H1 (cell line): ENCODE measurements around the gene FAM120A. TPM values are rescaled to one million over a fixed set of nuclear protein-coding genes. Genes with fewer than 3 reads are reported as not detected.

Experiments used
- CTCF ChIA-PET: fragments of 300-600 bp; sonication (Branson Sonifier 250); formaldehyde crosslinking; loops from one replicate; lab custom pipeline; 2021; ENCODE audit not compliant: partially characterized antibody; lab: Charles Lee
- POLR2A ChIA-PET: fragments of 300-600 bp; sonication (Branson Sonifier 250); formaldehyde crosslinking; loops from one replicate; lab custom pipeline; 2021; ENCODE audit warnings: inconsistent platforms; ENCODE audit not compliant: partially characterized antibody; lab: Charles Lee
- DNase-seq, 2 experiments: peaks; one replicate each; pipeline versions ENCODE4 v3.0.0 to v3.0.0-alpha.2; 2010 to 2022; ENCODE audit warnings: low spot score in 2 of 2, low read depth in 1 of 2, mixed read lengths in 1 of 2
- FAIRE-seq: peaks from 2 replicates; lab custom pipeline; 2011; peaks lifted over from hg19 to GRCh38; lab: Jason Lieb, UNC
- H2AFZ ChIP-seq: 2 replicates; pipeline ENCODE4 v1.8.1; 2012; ENCODE audit warnings: low read length, inconsistent platforms
- H2AK5ac ChIP-seq: 2 replicates; pipeline ENCODE4 v1.6.1; 2013; ENCODE audit warnings: low read depth, low read length
- H2BK120ac ChIP-seq: replicated peaks from 2 replicates; pipeline ENCODE3; 2013; ENCODE audit warnings: low read depth, low read length, inconsistent platforms
- H2BK12ac ChIP-seq: 2 replicates; pipeline ENCODE4 v1.6.1; 2013; ENCODE audit warnings: low read depth, low read length
- H2BK15ac ChIP-seq: 2 replicates; pipeline ENCODE4 v1.6.1; 2013; ENCODE audit warnings: low read length
- H2BK20ac ChIP-seq: 2 replicates; pipeline ENCODE4 v1.6.1; 2013; ENCODE audit warnings: low read length
- H2BK5ac ChIP-seq: 2 replicates; pipeline ENCODE4 v1.6.1; 2013; ENCODE audit warnings: low read depth, low read length
- H3K14ac ChIP-seq: 2 replicates; pipeline ENCODE4 v1.6.1; 2013; ENCODE audit warnings: inconsistent platforms; ENCODE audit not compliant: insufficient read length
- H3K18ac ChIP-seq: 2 replicates; pipeline ENCODE4 v1.6.1; 2013; ENCODE audit warnings: low read length; ENCODE audit errors: extremely low read depth
- H3K23ac ChIP-seq: 2 replicates; pipeline ENCODE4 v1.6.1; 2013; ENCODE audit warnings: inconsistent platforms; ENCODE audit not compliant: insufficient read length
- H3K23me2 ChIP-seq: 2 replicates; pipeline ENCODE4 v1.6.1; 2013; ENCODE audit warnings: low read depth, low read length
- H3K27ac ChIP-seq: 2 replicates; pipeline ENCODE4 v1.6.1; 2011; ENCODE audit warnings: low read depth, low read length, inconsistent platforms
- H3K27me3 ChIP-seq, 4 experiments: replicated peaks in 1 of 4; 1 replicate in 1 of 4; 2 replicates in 3 of 4; pipeline versions ENCODE4 v1.6.1 to v1.8.1; 2011 to 2013; ENCODE audit warnings: low read length in 3 of 4, mild to moderate bottlenecking in 3 of 4, inconsistent platforms in 2 of 4, mixed read lengths in 2 of 4, moderate library complexity in 1 of 4; ENCODE audit not compliant: control insufficient read depth in 3 of 4, insufficient read depth in 3 of 4; ENCODE audit errors: extremely low read depth in 1 of 4
- H3K36me3 ChIP-seq, 4 experiments: 2 replicates each; pipeline versions ENCODE4 v1.6.1 to v1.8.1; 2011 to 2013; ENCODE audit warnings: mild to moderate bottlenecking in 4 of 4, low read length in 3 of 4, moderate library complexity in 2 of 4, control low read depth in 1 of 4, inconsistent platforms in 1 of 4; ENCODE audit not compliant: insufficient read depth in 4 of 4, control insufficient read depth in 2 of 4
- H3K4ac ChIP-seq: replicated peaks from 2 replicates; pipeline ENCODE3; 2013; ENCODE audit warnings: low read length, low read depth, mixed read lengths, inconsistent platforms; ENCODE audit not compliant: insufficient read length
- H3K4me1 ChIP-seq, 4 experiments: replicated peaks in 1 of 4; 1 replicate in 1 of 4; 2 replicates in 3 of 4; pipeline versions ENCODE4 v1.6.1 to v1.8.1; 2011 to 2013; ENCODE audit warnings: low read length in 3 of 4, inconsistent platforms in 2 of 4, mixed read lengths in 1 of 4; ENCODE audit not compliant: insufficient read depth in 4 of 4, control insufficient read depth in 3 of 4
- H3K4me2 ChIP-seq, 2 experiments: 2 replicates each; pipeline versions ENCODE4 v1.6.1 to v1.8.1; 2011 to 2013; ENCODE audit warnings: low read depth in 2 of 2, low read length in 2 of 2, control low read depth in 1 of 2, inconsistent platforms in 1 of 2, mild to moderate bottlenecking in 1 of 2; ENCODE audit not compliant: insufficient read depth in 1 of 2
- H3K4me3 ChIP-seq, 4 experiments: fragments of 200-600, 300-600 bp in 1 of 4; sonication (generic), shearing (Covaris generic), sonication (Bioruptor Twin) in 1 of 4; 2 replicates each; pipeline versions ENCODE4 v1.5.1 to v1.8.1; 2011 to 2016; ENCODE audit warnings: low read length in 4 of 4, low read depth in 3 of 4, control low read depth in 2 of 4, inconsistent platforms in 2 of 4, mild to moderate bottlenecking in 2 of 4, mixed read lengths in 1 of 4, moderate library complexity in 1 of 4; ENCODE audit not compliant: insufficient read depth in 2 of 4; ENCODE audit errors: extremely low read depth in 1 of 4
- H3K56ac ChIP-seq: replicated peaks from 2 replicates; pipeline ENCODE3; 2013; ENCODE audit warnings: low read depth, mild to moderate bottlenecking, mixed read lengths, low read length, inconsistent platforms; ENCODE audit not compliant: insufficient read length
- H3K79me1 ChIP-seq: 2 replicates; pipeline ENCODE4 v1.6.1; 2013; ENCODE audit warnings: low read depth, low read length, control low read depth
- H3K79me2 ChIP-seq, 2 experiments: 2 replicates each; pipeline versions ENCODE4 v1.6.1 to v1.8.1; 2012 to 2013; ENCODE audit warnings: low read length in 2 of 2, mild to moderate bottlenecking in 2 of 2, inconsistent platforms in 1 of 2; ENCODE audit not compliant: insufficient read depth in 2 of 2, control insufficient read depth in 1 of 2
- H3K9ac ChIP-seq, 4 experiments: replicated peaks in 1 of 4; 1 replicate in 1 of 4; 2 replicates in 3 of 4; pipeline versions ENCODE4 v1.6.1 to v1.8.1; 2011 to 2013; ENCODE audit warnings: low read depth in 3 of 4, low read length in 3 of 4, control low read depth in 2 of 4, mild to moderate bottlenecking in 2 of 4, moderate library complexity in 2 of 4, inconsistent platforms in 1 of 4; ENCODE audit errors: extremely low read depth in 1 of 4
- H3K9me3 ChIP-seq, 2 experiments: 2 replicates each; pipeline versions ENCODE4 v1.6.1 to v1.8.1; 2012 to 2013; ENCODE audit warnings: mild to moderate bottlenecking in 2 of 2, moderate library complexity in 2 of 2, control low read depth in 1 of 2, inconsistent platforms in 1 of 2, low read depth in 1 of 2, low read length in 1 of 2, mixed read lengths in 1 of 2; ENCODE audit not compliant: insufficient read depth in 2 of 2
- H4K20me1 ChIP-seq, 2 experiments: replicated peaks in 1 of 2; 2 replicates each; pipeline versions ENCODE3 to v1.8.1; 2011 to 2013; ENCODE audit warnings: inconsistent platforms in 2 of 2, low read length in 2 of 2, mild to moderate bottlenecking in 1 of 2; ENCODE audit not compliant: insufficient read depth in 2 of 2, control insufficient read depth in 1 of 2
- H4K5ac ChIP-seq: 2 replicates; pipeline ENCODE4 v1.6.1; 2013; ENCODE audit warnings: low read length, low read depth, mixed read lengths, inconsistent platforms; ENCODE audit not compliant: insufficient read length
- H4K8ac ChIP-seq: 2 replicates; pipeline ENCODE4 v1.8.0; 2013; ENCODE audit warnings: mild to moderate bottlenecking, moderate library complexity, low read length, inconsistent platforms; ENCODE audit not compliant: insufficient read depth; ENCODE audit errors: extremely low read depth
- H4K91ac ChIP-seq: replicated peaks from 2 replicates; pipeline ENCODE3; 2013; ENCODE audit warnings: low read length, mixed read lengths, inconsistent platforms; ENCODE audit not compliant: insufficient read length
- BCL11A ChIP-seq, 2 experiments: IDR thresholded peaks; one replicate each; pipeline ENCODE4 v1.6.1; 2011; ENCODE audit warnings: low read depth in 2 of 2, low read length in 2 of 2, mild to moderate bottlenecking in 2 of 2
- CHD1 ChIP-seq: IDR thresholded peaks from 2 replicates; pipeline ENCODE4 v1.6.1; 2012; ENCODE audit warnings: low read depth, low read length, improper control_type of control experiment
- CTBP2 ChIP-seq: IDR thresholded peaks from 2 replicates; pipeline ENCODE4 v1.7.0; 2011; ENCODE audit warnings: borderline replicate concordance, mild to moderate bottlenecking, moderate library complexity, mixed read lengths, low read length; ENCODE audit not compliant: insufficient read depth, insufficient read length
- GTF2F1 ChIP-seq: IDR thresholded peaks from 2 replicates; pipeline ENCODE4 v1.6.1; 2012; ENCODE audit warnings: low read depth, low read length, improper control_type of control experiment, borderline replicate concordance
- HDAC6 ChIP-seq: IDR thresholded peaks from one replicate; pipeline ENCODE4 v1.7.1; 2012; ENCODE audit warnings: low read depth, mild to moderate bottlenecking, inconsistent platforms, low read length, moderate library complexity
- JUN ChIP-seq: IDR thresholded peaks from 2 replicates; pipeline ENCODE4 v1.6.1; 2011; ENCODE audit warnings: low read depth, mild to moderate bottlenecking, improper control_type of control experiment, low read length
- NRF1 ChIP-seq: IDR thresholded peaks from 2 replicates; pipeline ENCODE4 v1.6.1; 2011; ENCODE audit warnings: mild to moderate bottlenecking, low read depth, low read length, improper control_type of control experiment
- SUZ12 ChIP-seq: fragments of 200-600 bp; sonication (generic); IDR thresholded peaks from 2 replicates; pipeline ENCODE4 v1.6.1; 2012; ENCODE audit warnings: mild to moderate bottlenecking, inconsistent platforms, low read length, moderate library complexity, mixed read lengths
- WGBS, 2 experiments: shearing (Covaris generic) in 1 of 2; methylation state at CpG; one replicate each; pipeline versions ENCODE4 v1.1.6 to v1.1.7; 2013 to 2015; ENCODE audit warnings: low lambda C conversion rate in 2 of 2, mixed read lengths in 2 of 2, inconsistent platforms in 1 of 2, low coverage in 1 of 2, missing lambda C conversion rate in 1 of 2; ENCODE audit not compliant: insufficient replicate concordance in 2 of 2, insufficient coverage in 1 of 2, insufficient read length in 1 of 2; ENCODE audit errors: extremely low coverage in 1 of 2, missing lambda C conversion rate in 1 of 2; 5-methylcytosine and 5-hydroxymethylcytosine counted together
- polyA plus RNA-seq, 7 experiments: library from polyadenylated mRNA; depleted of rRNA in 3 of 7; stranded (reverse) in 5 of 7; unstranded in 2 of 7; fragments of >200 nt in 5 of 7; fragments of 200-250 nt in 2 of 7; gene quantifications; 1 replicate in 5 of 7; 2 replicates in 1 of 7; 4 replicates in 1 of 7; pipeline versions ENCODE4 v1.2.1 to v1.2.3, GENCODE V29; 2011 to 2013; ENCODE audit warnings: missing spikeins in 2 of 7, mixed read lengths in 2 of 7
- total RNA-seq: library from RNA; stranded (reverse); fragmentation: NEBNext Ultra II Directional; extraction: Animal tissue kit (Norgen Biotek cat#: 25700); gene quantifications from 2 replicates; pipeline ENCODE4 v1.2.1, GENCODE V29; 2021
- TF ChIP-seq, protein P1 (sequence below), 3 experiments: IDR thresholded peaks; 1 replicate in 2 of 3; 2 replicates in 1 of 3; pipeline versions ENCODE4 v1.5.1 to v1.6.1; 2011; ENCODE audit warnings: low read length in 3 of 3, mild to moderate bottlenecking in 3 of 3, inconsistent platforms in 2 of 3, low read depth in 1 of 3, moderate library complexity in 1 of 3; ENCODE audit not compliant: insufficient read depth in 1 of 3; ENCODE audit errors: control extremely low read depth in 1 of 3
- TF ChIP-seq, protein P2 (sequence below): IDR thresholded peaks from 2 replicates; pipeline ENCODE4 v1.6.1; 2012; ENCODE audit warnings: low read length, inconsistent platforms

Gene FAM120A
- total and polyA plus RNA-seq, 2 of the 8 experiments (the other 6 are each of a cell fraction or from before 2014, with no cell fraction given) = 24.9 to 54.7 TPM

DNA sequence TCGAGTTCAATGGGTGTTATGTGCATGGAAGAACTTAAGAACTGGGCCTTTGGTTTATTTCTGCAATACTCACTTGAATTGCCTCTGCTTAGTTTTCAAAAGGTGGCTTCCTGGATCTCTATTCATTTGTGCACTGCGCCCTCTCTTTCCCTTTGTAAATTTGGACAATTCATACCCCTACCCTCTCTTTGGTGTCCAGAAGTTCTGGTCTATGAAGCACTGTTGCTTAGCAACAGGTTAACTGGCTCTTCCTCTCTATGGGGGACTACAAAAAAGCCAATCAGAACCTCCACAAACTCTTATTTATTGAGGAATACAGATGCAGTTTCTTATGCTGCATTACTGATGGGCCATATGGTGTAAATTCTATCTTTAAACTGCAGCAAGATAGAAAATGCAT lies 13.5 kb upstream of the FAM120A start:
- Histone ChIP-seq H3K27ac (no peak overlapping the region), H3K9me3 (no peaks in the 10 kb centered on the region), H2BK12ac (no peak overlapping the region), H4K91ac (no peak overlapping the region), H2BK20ac (no peak overlapping the region), H2BK120ac (no peak overlapping the region), H3K9ac (no peak overlapping the region), H4K5ac (no peak overlapping the region), H3K79me1 (no peaks in the 10 kb centered on the region), H4K20me1 (no peaks in the 10 kb centered on the region), H3K18ac (no peak overlapping the region), H2BK15ac (no peak overlapping the region), H3K27me3 (no peaks in the 10 kb centered on the region), H3K36me3 (no peaks in the 10 kb centered on the region), H3K79me2 (no peaks in the 10 kb centered on the region), H3K4me1 (no peaks in the 10 kb centered on the region; a peak in 1 of 7 replicates), H3K14ac (no peak overlapping the region), H3K4me3 (no peak overlapping the region), H3K23ac (no peak overlapping the region), H2BK5ac (no peak overlapping the region), H3K4ac (no peak overlapping the region), H3K4me2 (no peak overlapping the region), H2AK5ac (no peak overlapping the region), H3K56ac (no peak overlapping the region), H2AFZ (no peak overlapping the region), H3K23me2 (no peaks in the 10 kb centered on the region), H4K8ac (no peak overlapping the region)
- 82% methylated on average over 2 of the region's 2 CpGs; no CpG with 5 or more reads in 1 of the 2 experiments for WGBS, 2 experiments
- CTCF ChIA-PET = no interaction called here
- POLR2A ChIA-PET = no interaction called here
- FAIRE-seq = no peak
- no peak for DNase-seq
- no peak for TF ChIP-seq NRF1
- no peak for TF ChIP-seq CTBP2
- TF ChIP-seq, protein P1, sequence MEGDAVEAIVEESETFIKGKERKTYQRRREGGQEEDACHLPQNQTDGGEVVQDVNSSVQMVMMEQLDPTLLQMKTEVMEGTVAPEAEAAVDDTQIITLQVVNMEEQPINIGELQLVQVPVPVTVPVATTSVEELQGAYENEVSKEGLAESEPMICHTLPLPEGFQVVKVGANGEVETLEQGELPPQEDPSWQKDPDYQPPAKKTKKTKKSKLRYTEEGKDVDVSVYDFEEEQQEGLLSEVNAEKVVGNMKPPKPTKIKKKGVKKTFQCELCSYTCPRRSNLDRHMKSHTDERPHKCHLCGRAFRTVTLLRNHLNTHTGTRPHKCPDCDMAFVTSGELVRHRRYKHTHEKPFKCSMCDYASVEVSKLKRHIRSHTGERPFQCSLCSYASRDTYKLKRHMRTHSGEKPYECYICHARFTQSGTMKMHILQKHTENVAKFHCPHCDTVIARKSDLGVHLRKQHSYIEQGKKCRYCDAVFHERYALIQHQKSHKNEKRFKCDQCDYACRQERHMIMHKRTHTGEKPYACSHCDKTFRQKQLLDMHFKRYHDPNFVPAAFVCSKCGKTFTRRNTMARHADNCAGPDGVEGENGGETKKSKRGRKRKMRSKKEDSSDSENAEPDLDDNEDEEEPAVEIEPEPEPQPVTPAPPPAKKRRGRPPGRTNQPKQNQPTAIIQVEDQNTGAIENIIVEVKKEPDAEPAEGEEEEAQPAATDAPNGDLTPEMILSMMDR (IDR thresholded peaks at IDR 0.05; ENCODE audit: control extremely low read depth in 1 of 3, insufficient read depth in 1 of 3, low read depth in 1 of 3, low read length in 3 of 3) = no peak
- TF ChIP-seq GTF2F1 = no peak
- no peak for TF ChIP-seq SUZ12
- no peak for TF ChIP-seq CHD1
- no peak for TF ChIP-seq BCL11A (IDR thresholded peaks at IDR 0.05; ENCODE audit: low read depth in 2 of 2, low read length in 2 of 2)
- no peak for TF ChIP-seq JUN
- no peak for TF ChIP-seq HDAC6
- TF ChIP-seq, protein P2, sequence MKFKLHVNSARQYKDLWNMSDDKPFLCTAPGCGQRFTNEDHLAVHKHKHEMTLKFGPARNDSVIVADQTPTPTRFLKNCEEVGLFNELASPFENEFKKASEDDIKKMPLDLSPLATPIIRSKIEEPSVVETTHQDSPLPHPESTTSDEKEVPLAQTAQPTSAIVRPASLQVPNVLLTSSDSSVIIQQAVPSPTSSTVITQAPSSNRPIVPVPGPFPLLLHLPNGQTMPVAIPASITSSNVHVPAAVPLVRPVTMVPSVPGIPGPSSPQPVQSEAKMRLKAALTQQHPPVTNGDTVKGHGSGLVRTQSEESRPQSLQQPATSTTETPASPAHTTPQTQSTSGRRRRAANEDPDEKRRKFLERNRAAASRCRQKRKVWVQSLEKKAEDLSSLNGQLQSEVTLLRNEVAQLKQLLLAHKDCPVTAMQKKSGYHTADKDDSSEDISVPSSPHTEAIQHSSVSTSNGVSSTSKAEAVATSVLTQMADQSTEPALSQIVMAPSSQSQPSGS = no peak
